Activated CD8-positive, alpha-beta T cell treated with anti-CD3 and anti-CD28 coated beads for 36 hours (primary cell): Measurements from ENCODE around the gene MAP4K2. TPM values are rescaled to one million over a fixed set of nuclear protein-coding genes. Genes with fewer than 3 reads are reported as not detected.
"Not testable (repeated sequence)": the region's sequence is repeated elsewhere in the genome, so short reads cannot be mapped to it uniquely, and the experiment has no call there.

Source experiments
- ATAC-seq: fragments of 200-7000 bp; cut with Tn5 transposase; one replicate; pipeline ENCODE4 v1.10.0; 2021; ENCODE audit warnings: mild to moderate bottlenecking, moderate library complexity
- CTCF ChIA-PET: fragments of 350-600 bp; sonication (Branson Sonifier 250); formaldehyde crosslinking; loops from one replicate; lab custom pipeline; 2021; ENCODE audit warnings: antibody characterized with exemption; lab: Charles Lee
- POLR2A ChIA-PET: fragments of 350-600 bp; sonication (Branson Sonifier 250); formaldehyde crosslinking; loops from one replicate; lab custom pipeline; 2021; ENCODE audit warnings: antibody characterized with exemption; lab: Charles Lee
- DNase-seq: peaks from one replicate; pipeline ENCODE4 v3.0.0-alpha.2; 2020
- H3K27ac Mint-ChIP-seq: one replicate; pipeline ENCODE4 v1.8.0; 2021; ENCODE audit warnings: mild to moderate bottlenecking, mixed read lengths
- H3K27me3 Mint-ChIP-seq: one replicate; pipeline ENCODE4 v1.8.0; 2021; ENCODE audit warnings: mixed read lengths
- H3K36me3 Mint-ChIP-seq: one replicate; pipeline ENCODE4 v1.8.0; 2021; ENCODE audit warnings: low read depth, mixed read lengths
- H3K4me1 Mint-ChIP-seq: one replicate; pipeline ENCODE4 v1.8.0; 2021; ENCODE audit warnings: low read depth, mixed read lengths
- H3K4me3 Mint-ChIP-seq: one replicate; pipeline ENCODE4 v1.8.0; 2021; ENCODE audit warnings: mild to moderate bottlenecking, moderate library complexity, mixed read lengths
- H3K9me3 Mint-ChIP-seq: one replicate; pipeline ENCODE4 v1.8.0; 2021; ENCODE audit warnings: mixed read lengths
- CTCF ChIP-seq: fragments of 200-600 bp; IDR thresholded peaks from one replicate; pipeline ENCODE4 v1.8.0; 2022; ENCODE audit warnings: antibody characterized with exemption, mild to moderate bottlenecking
- intact Hi-C: fragments of 100-400 bp; cut with micrococcal nuclease; formaldehyde crosslinking; loops from one replicate; pipeline ENCODE4 v1.10.0; 2022
- total RNA-seq, 2 experiments: library from RNA; stranded (reverse); gene quantifications; one replicate each; pipeline ENCODE4 v1.2.3, GENCODE V29; 2021

Gene MAP4K2
- total RNA-seq, 2 experiments from 2014 or later, result 56.4 to 58.0 TPM

- POLR2A ChIA-PET, result no interaction called here
- intact Hi-C loops, result no loop called here
- H3K4me1 Mint-ChIP-seq, result no peaks in the 10 kb centered on the region
Measured at GRCh38 chr11:64826578-64827450, 23.8 kb upstream of the MAP4K2 start.

GRCh38 chr11:64826062-64826461 lies 23.0 kb upstream of the MAP4K2 start:
- H3K4me3 Mint-ChIP-seq, result no peak overlapping the region
- H3K27me3 Mint-ChIP-seq, result no peaks in the 10 kb centered on the region
- H3K9me3 Mint-ChIP-seq, result no peaks in the 10 kb centered on the region
- no peak for TF ChIP-seq CTCF
- ChIA-PET CTCF (no interaction called here), POLR2A (no interaction called here)
- no peaks in the 10 kb centered on the region for H3K36me3 Mint-ChIP-seq
- DNase-seq, result no peak
- intact Hi-C loops, result no loop called here
- H3K4me1 Mint-ChIP-seq, result no peaks in the 10 kb centered on the region
- no peak for ATAC-seq
- no peak overlapping the region for H3K27ac Mint-ChIP-seq

More at GRCh38 chr11:64826578-64827450, 23.8 kb upstream of the MAP4K2 start:
- CTCF ChIA-PET, result no interaction called here
- no peaks in the 10 kb centered on the region for H3K9me3 Mint-ChIP-seq
- H3K27me3 Mint-ChIP-seq, result no peaks in the 10 kb centered on the region
- no peaks in the 10 kb centered on the region for H3K36me3 Mint-ChIP-seq
- no peak for DNase-seq
- no peak overlapping the region for H3K4me3 Mint-ChIP-seq
- ATAC-seq, result no peak
- no peak overlapping the region for H3K27ac Mint-ChIP-seq
- TF ChIP-seq CTCF, result no peak

- DNase-seq, result no peak
- ATAC-seq, result no peak
- H3K4me3 Mint-ChIP-seq, result no peak overlapping the region
- H3K9me3 Mint-ChIP-seq, result no peaks in the 10 kb centered on the region
- POLR2A ChIA-PET, result no interaction called here
- no peaks in the 10 kb centered on the region for H3K27me3 Mint-ChIP-seq
- no peaks in the 10 kb centered on the region for H3K36me3 Mint-ChIP-seq
- intact Hi-C loops, result no loop called here
- CTCF ChIA-PET, result no interaction called here
- H3K27ac Mint-ChIP-seq, result no peak overlapping the region
- no peak for TF ChIP-seq CTCF
- no peaks in the 10 kb centered on the region for H3K4me1 Mint-ChIP-seq
Measured at GRCh38 chr11:64823568-64824119, 20.6 kb upstream of the MAP4K2 start.

- ChIA-PET CTCF (interaction anchor here (0.6 kb wide), 1 partner anchor 411 kb away, joined by 4 read pairs; no protein-coding TSS in a partner anchor), POLR2A (no interaction called here)
- H3K4me3 Mint-ChIP-seq, result no peak overlapping the region
- ATAC-seq (no peak), DNase-seq (no peak)
- H3K4me1 Mint-ChIP-seq, result no peaks in the 10 kb centered on the region
- intact Hi-C loops, result no loop called here
- H3K36me3 Mint-ChIP-seq, result no peaks in the 10 kb centered on the region
- H3K9me3 Mint-ChIP-seq, result no peaks in the 10 kb centered on the region
- H3K27me3 Mint-ChIP-seq, result no peaks in the 10 kb centered on the region
- no peak for TF ChIP-seq CTCF
- H3K27ac Mint-ChIP-seq, result no peak overlapping the region
Measured at GRCh38 chr11:64817476-64817875, 14.5 kb upstream of the MAP4K2 start.

GRCh38 chr11:64815433-64815832 lies 12.4 kb upstream of the MAP4K2 start:
- POLR2A ChIA-PET, H3K9me3 Mint-ChIP-seq, H3K36me3 Mint-ChIP-seq, DNase-seq, intact Hi-C loops, H3K27ac Mint-ChIP-seq, ATAC-seq, H3K4me1 Mint-ChIP-seq, H3K27me3 Mint-ChIP-seq, H3K4me3 Mint-ChIP-seq: not testable (repeated sequence)
- CTCF ChIA-PET, result interaction anchor here (0.9 kb wide), 1 partner anchor 29 kb away, joined by 3 read pairs; the partner anchor contains the start of gene CDC42BPG
